Nephron progenitor cell (in vitro differentiated cells): ENCODE data around the gene ANKRD63.

ENCODE experiments used
- DNase-seq: peaks from one replicate; pipeline ENCODE4 v3.0.0; 2021
- H3K27ac Mint-ChIP-seq: 2 replicates; pipeline ENCODE4 v1.8.0; 2021; ENCODE audit warnings: mild to moderate bottlenecking, moderate library complexity, mixed read lengths
- H3K27me3 Mint-ChIP-seq: 2 replicates; pipeline ENCODE4 v1.8.0; 2021; ENCODE audit warnings: mild to moderate bottlenecking, low read depth, mixed read lengths; ENCODE audit not compliant: poor library complexity
- H3K36me3 Mint-ChIP-seq: 2 replicates; pipeline ENCODE4 v1.8.0; 2021; ENCODE audit warnings: low read depth, mixed read lengths
- H3K4me1 Mint-ChIP-seq: 2 replicates; pipeline ENCODE4 v1.8.0; 2021; ENCODE audit warnings: mixed read lengths
- H3K4me3 Mint-ChIP-seq: 2 replicates; pipeline ENCODE4 v1.8.0; 2021; ENCODE audit warnings: mild to moderate bottlenecking, moderate library complexity, mixed read lengths
- H3K9me3 Mint-ChIP-seq: 2 replicates; pipeline ENCODE4 v1.8.0; 2021; ENCODE audit warnings: mild to moderate bottlenecking, moderate library complexity, mixed read lengths
- CTCF ChIP-seq: fragments of 200-600 bp; sonication (generic); IDR thresholded peaks from 2 replicates; pipeline ENCODE4 v1.5.0; 2021; ENCODE audit warnings: antibody characterized with exemption

Gene ANKRD63

GRCh38 chr15:40323953-40324937 is 41.4 kb upstream of the ANKRD63 start:
- Mint-ChIP-seq H3K27ac (no peak overlapping the region), H3K4me3 (peak overlapping the region; percentile 81), H3K4me1 (peaks cover 57% of the 10 kb centered on the region), H3K36me3 (peaks cover 18% of the 10 kb centered on the region), H3K9me3 (peaks cover 4% of the 10 kb centered on the region), H3K27me3 (peaks cover 74% of the 10 kb centered on the region)
- peak; percentile 54 for DNase-seq
- TF ChIP-seq CTCF, result no peak

- Mint-ChIP-seq H3K4me3 (peak within 1 kb of the TSS; percentile 81), H3K27me3 (peaks cover 70% of the 10 kb centered on the region), H3K9me3 (peaks cover 4% of the 10 kb centered on the region), H3K4me1 (peaks cover 49% of the 10 kb centered on the region), H3K36me3 (peaks cover 18% of the 10 kb centered on the region), H3K27ac (no peak within 1 kb of the TSS)
- peak; percentile 94 for DNase-seq
- peak; percentile 65 for TF ChIP-seq CTCF
Measured at GRCh38 chr15:40323239-40323952, 40.5 kb upstream of the ANKRD63 start, which contains the start of gene INAFM2. INAFM2 (plus strand) TSS chr15:40323692; CDS start chr15:40324056, 364 bp downstream.

- peak; percentile 33 for DNase-seq
- Mint-ChIP-seq H3K36me3 (peaks cover 18% of the 10 kb centered on the region), H3K27ac (no peak overlapping the region), H3K9me3 (peaks cover 4% of the 10 kb centered on the region), H3K4me3 (peak overlapping the region; percentile 67), H3K4me1 (peaks cover 42% of the 10 kb centered on the region), H3K27me3 (peaks cover 70% of the 10 kb centered on the region)
- no peak for TF ChIP-seq CTCF
Measured at GRCh38 chr15:40322531-40323238, 39.8 kb upstream of the ANKRD63 start.

GRCh38 chr15:40320931-40321371 is 38.1 kb upstream of the ANKRD63 start:
- Mint-ChIP-seq H3K27ac (no peak overlapping the region), H3K9me3 (peaks cover 4% of the 10 kb centered on the region), H3K4me3 (no peak overlapping the region), H3K36me3 (peaks cover 6% of the 10 kb centered on the region), H3K27me3 (peaks cover 71% of the 10 kb centered on the region), H3K4me1 (peaks cover 25% of the 10 kb centered on the region)
- peak; percentile 94 for TF ChIP-seq CTCF
- DNase-seq, result peak; percentile 57

DNA sequence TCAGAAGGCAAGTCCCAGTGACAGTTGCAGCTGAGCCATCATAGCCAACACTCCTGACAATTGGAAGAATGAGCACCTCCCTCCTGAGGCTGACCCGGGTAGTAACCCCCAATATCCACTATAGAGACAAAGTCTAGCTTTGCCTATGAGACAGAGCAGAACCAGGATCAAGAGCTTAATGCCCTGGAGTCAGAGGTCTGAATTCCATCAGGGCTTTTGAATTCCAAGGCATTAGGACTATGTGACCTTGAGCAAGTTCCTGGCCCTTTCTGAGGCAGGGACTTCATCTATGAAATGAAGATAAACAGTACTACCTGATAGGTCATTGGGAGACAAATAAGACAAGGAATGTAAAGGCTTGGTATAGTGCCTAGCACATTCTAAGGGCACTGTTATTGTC is 37.5 kb upstream of the ANKRD63 start:
- H3K4me3 Mint-ChIP-seq, result no peak overlapping the region
- H3K4me1 Mint-ChIP-seq, result peaks cover 23% of the 10 kb centered on the region
- no peak overlapping the region for H3K27ac Mint-ChIP-seq
- peaks cover 71% of the 10 kb centered on the region for H3K27me3 Mint-ChIP-seq
- no peak for DNase-seq
- TF ChIP-seq CTCF, result no peak
- H3K9me3 Mint-ChIP-seq, result peaks cover 4% of the 10 kb centered on the region
- H3K36me3 Mint-ChIP-seq, result peaks cover 4% of the 10 kb centered on the region
